ENCODE results near the gene MGA.

Gene MGA

GRCh38 chr15:41648097-41648496 lies 12.1 kb upstream of the MGA start:
- Mint-ChIP-seq H3K4me1 (ENCODE audit: low read depth) (no peaks in the 10 kb centered on the region), H3K27ac (no peak overlapping the region), H3K9me3 (no peaks in the 10 kb centered on the region), H3K36me3 (ENCODE audit: low read depth) (no peaks in the 10 kb centered on the region), H3K27me3 (no peaks in the 10 kb centered on the region), H3K4me3 (no peak overlapping the region)

- no peaks in the 10 kb centered on the region for H3K36me3 Mint-ChIP-seq (ENCODE audit: low read depth)
- no peaks in the 10 kb centered on the region for H3K27me3 Mint-ChIP-seq
- H3K4me3 Mint-ChIP-seq: no peak overlapping the region
- H3K4me1 Mint-ChIP-seq (ENCODE audit: low read depth): no peaks in the 10 kb centered on the region
- H3K27ac Mint-ChIP-seq: no peak overlapping the region
- H3K9me3 Mint-ChIP-seq: no peaks in the 10 kb centered on the region
Observed at GRCh38 chr15:41648770-41649169, 11.4 kb upstream of the MGA start.

GRCh38 chr15:41650806-41651205 lies 9.4 kb upstream of the MGA start:
- Mint-ChIP-seq H3K9me3 (no peaks in the 10 kb centered on the region), H3K4me1 (ENCODE audit: low read depth) (no peaks in the 10 kb centered on the region), H3K27ac (no peak overlapping the region), H3K4me3 (no peak overlapping the region), H3K36me3 (ENCODE audit: low read depth) (no peaks in the 10 kb centered on the region), H3K27me3 (no peaks in the 10 kb centered on the region)

- Mint-ChIP-seq H3K27ac (no peak overlapping the region), H3K27me3 (no peaks in the 10 kb centered on the region), H3K4me3 (no peak overlapping the region), H3K36me3 (ENCODE audit: low read depth) (no peaks in the 10 kb centered on the region), H3K9me3 (no peaks in the 10 kb centered on the region), H3K4me1 (ENCODE audit: low read depth) (no peaks in the 10 kb centered on the region)
Observed at GRCh38 chr15:41651373-41651772, 8.8 kb upstream of the MGA start.

- no peaks in the 10 kb centered on the region for H3K4me1 Mint-ChIP-seq (ENCODE audit: low read depth)
- H3K9me3 Mint-ChIP-seq: no peaks in the 10 kb centered on the region
- peaks cover 2% of the 10 kb centered on the region for H3K27me3 Mint-ChIP-seq
- H3K4me3 Mint-ChIP-seq: no peak overlapping the region
- no peaks in the 10 kb centered on the region for H3K36me3 Mint-ChIP-seq (ENCODE audit: low read depth)
- H3K27ac Mint-ChIP-seq: no peak overlapping the region
Observed at GRCh38 chr15:41653760-41654159, 6.4 kb upstream of the MGA start.

- Mint-ChIP-seq H3K4me1 (ENCODE audit: low read depth) (peaks cover 13% of the 10 kb centered on the region), H3K27me3 (peaks cover 13% of the 10 kb centered on the region), H3K36me3 (ENCODE audit: low read depth) (no peaks in the 10 kb centered on the region), H3K27ac (no peak overlapping the region), H3K9me3 (peaks cover 4% of the 10 kb centered on the region), H3K4me3 (no peak overlapping the region)
Observed at GRCh38 chr15:41655716-41656115, 4.5 kb upstream of the MGA start.

- Mint-ChIP-seq H3K36me3 (ENCODE audit: low read depth) (no peaks in the 10 kb centered on the region), H3K27ac (no peak overlapping the region), H3K4me1 (ENCODE audit: low read depth) (peaks cover 18% of the 10 kb centered on the region), H3K27me3 (peaks cover 13% of the 10 kb centered on the region), H3K4me3 (no peak overlapping the region), H3K9me3 (peaks cover 4% of the 10 kb centered on the region)
Observed at GRCh38 chr15:41656188-41656587, 4.0 kb upstream of the MGA start.

GRCh38 chr15:41658689-41659088 lies 1.5 kb upstream of the MGA start:
- H3K4me1 Mint-ChIP-seq (ENCODE audit: low read depth): peaks cover 36% of the 10 kb centered on the region
- H3K36me3 Mint-ChIP-seq (ENCODE audit: low read depth): no peaks in the 10 kb centered on the region
- no peak overlapping the region for H3K27ac Mint-ChIP-seq
- peaks cover 4% of the 10 kb centered on the region for H3K9me3 Mint-ChIP-seq
- H3K27me3 Mint-ChIP-seq: peaks cover 13% of the 10 kb centered on the region
- no peak overlapping the region for H3K4me3 Mint-ChIP-seq

GRCh38 chr15:41659190-41659589 lies 1.0 kb upstream of the MGA start:
- H3K4me3 Mint-ChIP-seq: no peak overlapping the region
- H3K9me3 Mint-ChIP-seq: peaks cover 4% of the 10 kb centered on the region
- H3K4me1 Mint-ChIP-seq (ENCODE audit: low read depth): peaks cover 41% of the 10 kb centered on the region
- H3K36me3 Mint-ChIP-seq (ENCODE audit: low read depth): no peaks in the 10 kb centered on the region
- peaks cover 13% of the 10 kb centered on the region for H3K27me3 Mint-ChIP-seq
- H3K27ac Mint-ChIP-seq: no peak overlapping the region

- Mint-ChIP-seq H3K4me3 (peak overlapping the region; percentile 91), H3K27me3 (peaks cover 13% of the 10 kb centered on the region), H3K9me3 (peaks cover 4% of the 10 kb centered on the region), H3K36me3 (ENCODE audit: low read depth) (no peaks in the 10 kb centered on the region), H3K4me1 (ENCODE audit: low read depth) (peaks cover 47% of the 10 kb centered on the region), H3K27ac (no peak overlapping the region)
Observed at GRCh38 chr15:41659855-41660234, 360 bp upstream of the MGA start.

- Mint-ChIP-seq H3K27ac (peak overlapping the region; percentile 94), H3K9me3 (peaks cover 4% of the 10 kb centered on the region), H3K4me1 (ENCODE audit: low read depth) (peaks cover 55% of the 10 kb centered on the region), H3K27me3 (peaks cover 13% of the 10 kb centered on the region), H3K36me3 (ENCODE audit: low read depth) (no peaks in the 10 kb centered on the region), H3K4me3 (peak overlapping the region; percentile 91)
Observed at GRCh38 chr15:41661078-41661517, 893 bp downstream of the MGA start.

- Mint-ChIP-seq H3K36me3 (ENCODE audit: low read depth) (no peaks in the 10 kb centered on the region), H3K9me3 (peaks cover 4% of the 10 kb centered on the region), H3K4me3 (peak overlapping the region; percentile 91), H3K27ac (peak overlapping the region; percentile 94), H3K4me1 (ENCODE audit: low read depth) (peaks cover 61% of the 10 kb centered on the region), H3K27me3 (peaks cover 13% of the 10 kb centered on the region)
Observed at GRCh38 chr15:41661518-41662225, 1.5 kb downstream of the MGA start.

- Mint-ChIP-seq H3K9me3 (no peaks in the 10 kb centered on the region), H3K27me3 (no peaks in the 10 kb centered on the region), H3K27ac (no peak overlapping the region), H3K4me3 (no peak overlapping the region), H3K36me3 (ENCODE audit: low read depth) (peaks cover 22% of the 10 kb centered on the region), H3K4me1 (ENCODE audit: low read depth) (peaks cover 66% of the 10 kb centered on the region)
Observed at GRCh38 chr15:41666353-41666920, 6.2 kb downstream of the MGA start.

- no peaks in the 10 kb centered on the region for H3K27me3 Mint-ChIP-seq
- H3K4me1 Mint-ChIP-seq (ENCODE audit: low read depth): peaks cover 51% of the 10 kb centered on the region
- H3K4me3 Mint-ChIP-seq: no peak overlapping the region
- H3K36me3 Mint-ChIP-seq (ENCODE audit: low read depth): peaks cover 24% of the 10 kb centered on the region
- no peak overlapping the region for H3K27ac Mint-ChIP-seq
- no peaks in the 10 kb centered on the region for H3K9me3 Mint-ChIP-seq
Observed at GRCh38 chr15:41669701-41670100, 9.5 kb downstream of the MGA start.

- Mint-ChIP-seq H3K9me3 (no peaks in the 10 kb centered on the region), H3K4me1 (ENCODE audit: low read depth) (peaks cover 45% of the 10 kb centered on the region), H3K27me3 (no peaks in the 10 kb centered on the region), H3K4me3 (no peak overlapping the region), H3K27ac (no peak overlapping the region), H3K36me3 (ENCODE audit: low read depth) (peaks cover 32% of the 10 kb centered on the region)
Observed at GRCh38 chr15:41671656-41672648, 11.7 kb downstream of the MGA start.

All from stimulated activated naive CD8-positive, alpha-beta T cell treated with anti-CD3 and anti-CD28 coated beads, Interleukin-15, Interleukin-2, amounts not matched to agents 100 ng/mL and 50 ng/mL, for 24 hours (primary cell).